ENCODE results near the gene SLMAP. TPM values are rescaled to one million over a fixed set of nuclear protein-coding genes. Genes with fewer than 3 reads are reported as not detected.

SLMAP gene
- total and polyA plus RNA-seq, 2 of the 13 experiments (the other 11 are each of a cell fraction or from before 2014, with no cell fraction given), result 24.0 to 48.3 TPM

GRCh38 chr3:57791245-57791644 lies 35.1 kb downstream of the SLMAP start (continued):
- TF ChIP-seq SAFB2 (CRISPR knock-in tag; IDR thresholded peaks at IDR 0.05; ENCODE audit: borderline replicate concordance, low read depth) (no peak), ZNF264 (CRISPR knock-in tag; IDR thresholded peaks at IDR 0.05) (no peak), ELF1 (CRISPR knock-in tag; IDR thresholded peaks at IDR 0.05) (peak; percentile 53; the same call in 1 of the 2 replicates)

GRCh38 chr3:57792198-57792597 lies 36.1 kb downstream of the SLMAP start:
- Histone ChIP-seq H3K4me1 (ENCODE audit: insufficient read depth, low read length) (peaks cover 80% of the 10 kb centered on the region), H4K20me1 (ENCODE audit: insufficient read depth, low read length) (no peaks in the 10 kb centered on the region), H3K4me2 (ENCODE audit: low read depth, low read length) (no peak overlapping the region), H3K4me3 (replicated peaks in 1 of 3; ENCODE audit: insufficient read depth in 1 of 3, low read depth in 2 of 3, low read length in 3 of 3) (no peak overlapping the region), H3K9me3 (ENCODE audit: low read length) (no peaks in the 10 kb centered on the region), H3K27me3 (ENCODE audit: control insufficient read depth in 1 of 2, insufficient read depth in 2 of 2, low read length in 2 of 2) (no peaks in the 10 kb centered on the region), H2AFZ (ENCODE audit: low read length) (no peak overlapping the region), H3K36me3 (replicated peaks in 1 of 2; ENCODE audit: control insufficient read depth in 1 of 2, insufficient read depth in 2 of 2, low read length in 2 of 2) (peaks cover 0 to 1% of the 10 kb centered on the region in 2 experiments; a peak in 1 of 5 replicates), H3K9ac (ENCODE audit: insufficient read depth, low read depth, low read length) (no peak overlapping the region), H3K79me2 (ENCODE audit: insufficient read depth, low read length) (peaks cover 85% of the 10 kb centered on the region), H3K27ac (ENCODE audit: extremely low read length, insufficient read depth, low read length) (peak overlapping the region; percentile 66)
- CTCF ChIA-PET (ENCODE audit: low intra/inter-chr PET ratio, low total read pairs), result no interaction called here
- intact Hi-C loops (cut with micrococcal nuclease; ENCODE audit: unreplicated experiment) (no loop called here), in situ Hi-C loops (cut with HindIII; ENCODE audit: extremely low pct_ligation_motif_present, low pct_unique_long_range_greater_than_20kb) (no loop called here)
- FAIRE-seq, result no peak
- WGBS (ENCODE audit: low lambda C conversion rate), result 98% methylated on average over 1 of the region's 1 CpG
- no peak for TF ChIP-seq JUND (CRISPR knock-in tag; IDR thresholded peaks at IDR 0.05)
- TF ChIP-seq NFKB2 (CRISPR knock-in tag; IDR thresholded peaks at IDR 0.05; ENCODE audit: borderline replicate concordance), result no peak
- TF ChIP-seq ZNF543 (CRISPR knock-in tag; IDR thresholded peaks at IDR 0.05), result no peak
- TF ChIP-seq DMTF1 (CRISPR knock-in tag; IDR thresholded peaks at IDR 0.05), result no peak
- no peak for TF ChIP-seq ZNF800 (CRISPR knock-in tag; IDR thresholded peaks at IDR 0.05)
- POLR2A ChIA-PET, result no interaction called here
- BruUV-seq (replicated peaks), result no TSS peak
- no peak for ATAC-seq
- no peak for DNase-seq (ENCODE audit: low spot score)
